A549 (cell line): Measurements from ENCODE around the gene ABLIM3.

ENCODE experiments used
- CHD2 ChIP-seq: fragments of 150-350 bp; IDR thresholded peaks from 2 replicates; pipeline ENCODE4 v1.6.1; 2014; ENCODE audit warnings: low read length; ENCODE audit not compliant: partially characterized antibody
- E2F6 ChIP-seq: IDR thresholded peaks from 2 replicates; pipeline ENCODE4 v1.6.1; 2012; ENCODE audit warnings: low read depth, borderline replicate concordance
- EP300 ChIP-seq, 2 experiments: fragments of >200 bp; sonication (Bioruptor Twin); formaldehyde crosslinking; IDR thresholded peaks; 2 replicates in 1 of 2; 3 replicates in 1 of 2; pipeline ENCODE4 v1.6.1; 2016 to 2017
- FOSL2 ChIP-seq, 2 experiments: fragments of 450-650 bp in 1 of 2; fragments of >200 bp in 1 of 2; sonication (Bioruptor Twin) in 1 of 2; formaldehyde crosslinking; IDR thresholded peaks; 2 replicates each; pipeline versions ENCODE4 v1.5.0 to v1.6.1; 2016 to 2020; ENCODE audit warnings: mild to moderate bottlenecking in 1 of 2, moderate library complexity in 1 of 2
- KDM1A ChIP-seq: fragments of 200-600 bp; sonication (generic); IDR thresholded peaks from 2 replicates; pipeline ENCODE4 v1.6.1; 2016; ENCODE audit warnings: low read depth, mild to moderate bottlenecking
- MAFK ChIP-seq: fragments of 450-650 bp; IDR thresholded peaks from 2 replicates; pipeline ENCODE4 v1.6.1; 2014; ENCODE audit not compliant: partially characterized antibody
- NPAS2 ChIP-seq: fragments of 250-450 bp; sonication (Bioruptor Pico); IDR thresholded peaks from 2 replicates; pipeline ENCODE4 v1.8.0; 2022; ENCODE audit warnings: mild to moderate bottlenecking, moderate library complexity, borderline replicate concordance
- PHF8 ChIP-seq: fragments of 200-600 bp; sonication (generic); IDR thresholded peaks from 2 replicates; pipeline ENCODE4 v1.6.1; 2016; ENCODE audit warnings: low read depth, mild to moderate bottlenecking, antibody characterized with exemption, moderate library complexity, borderline replicate concordance
- POLR2A ChIP-seq: IDR thresholded peaks from 2 replicates; pipeline ENCODE4 v1.6.1; 2012; ENCODE audit warnings: mild to moderate bottlenecking, low read length
- TF ChIP-seq, protein P1 (sequence below): fragments of >200 bp; sonication (Bioruptor Twin); formaldehyde crosslinking; IDR thresholded peaks from 3 replicates; pipeline ENCODE4 v1.5.1; 2016
- TF ChIP-seq, protein P2 (sequence below): fragments of 200-600 bp; sonication (generic); IDR thresholded peaks from 2 replicates; pipeline ENCODE4 v1.6.1; 2016; ENCODE audit warnings: antibody characterized with exemption, mild to moderate bottlenecking, moderate library complexity

DNA sequence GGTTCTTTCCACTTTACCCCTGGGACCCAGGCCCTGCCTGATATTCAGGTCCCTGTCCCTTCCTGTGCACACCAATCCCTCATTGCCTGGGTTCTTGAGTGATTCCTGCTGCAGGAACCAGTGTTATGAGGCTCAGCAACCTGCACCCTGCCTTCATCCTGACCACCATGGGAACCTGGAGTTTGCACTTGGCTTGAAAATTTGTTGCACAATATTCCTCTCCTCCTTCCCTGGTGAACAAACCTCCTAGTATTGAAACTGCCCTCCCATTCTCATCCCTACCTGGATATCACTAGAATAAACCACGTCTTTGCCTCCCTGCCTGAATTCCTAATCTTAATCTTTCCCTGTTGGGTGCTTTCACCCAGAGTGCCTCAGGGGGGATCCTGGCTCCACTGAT lies 78.3 kb downstream of the ABLIM3 start:
- TF ChIP-seq E2F6 (no peak), KDM1A (no peak), MAFK (no peak), CHD2 (no peak), EP300 (IDR thresholded peaks at IDR 0.05) (no peak), NPAS2 (no peak), PHF8 (no peak), POLR2A (no peak), FOSL2 (IDR thresholded peaks at IDR 0.05) (no peak), FOSL2 (CRISPR knock-in tag; IDR thresholded peaks at IDR 0.05) (no peak)
- TF ChIP-seq, protein P1, sequence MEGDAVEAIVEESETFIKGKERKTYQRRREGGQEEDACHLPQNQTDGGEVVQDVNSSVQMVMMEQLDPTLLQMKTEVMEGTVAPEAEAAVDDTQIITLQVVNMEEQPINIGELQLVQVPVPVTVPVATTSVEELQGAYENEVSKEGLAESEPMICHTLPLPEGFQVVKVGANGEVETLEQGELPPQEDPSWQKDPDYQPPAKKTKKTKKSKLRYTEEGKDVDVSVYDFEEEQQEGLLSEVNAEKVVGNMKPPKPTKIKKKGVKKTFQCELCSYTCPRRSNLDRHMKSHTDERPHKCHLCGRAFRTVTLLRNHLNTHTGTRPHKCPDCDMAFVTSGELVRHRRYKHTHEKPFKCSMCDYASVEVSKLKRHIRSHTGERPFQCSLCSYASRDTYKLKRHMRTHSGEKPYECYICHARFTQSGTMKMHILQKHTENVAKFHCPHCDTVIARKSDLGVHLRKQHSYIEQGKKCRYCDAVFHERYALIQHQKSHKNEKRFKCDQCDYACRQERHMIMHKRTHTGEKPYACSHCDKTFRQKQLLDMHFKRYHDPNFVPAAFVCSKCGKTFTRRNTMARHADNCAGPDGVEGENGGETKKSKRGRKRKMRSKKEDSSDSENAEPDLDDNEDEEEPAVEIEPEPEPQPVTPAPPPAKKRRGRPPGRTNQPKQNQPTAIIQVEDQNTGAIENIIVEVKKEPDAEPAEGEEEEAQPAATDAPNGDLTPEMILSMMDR, result no peak
- TF ChIP-seq, protein P2, sequence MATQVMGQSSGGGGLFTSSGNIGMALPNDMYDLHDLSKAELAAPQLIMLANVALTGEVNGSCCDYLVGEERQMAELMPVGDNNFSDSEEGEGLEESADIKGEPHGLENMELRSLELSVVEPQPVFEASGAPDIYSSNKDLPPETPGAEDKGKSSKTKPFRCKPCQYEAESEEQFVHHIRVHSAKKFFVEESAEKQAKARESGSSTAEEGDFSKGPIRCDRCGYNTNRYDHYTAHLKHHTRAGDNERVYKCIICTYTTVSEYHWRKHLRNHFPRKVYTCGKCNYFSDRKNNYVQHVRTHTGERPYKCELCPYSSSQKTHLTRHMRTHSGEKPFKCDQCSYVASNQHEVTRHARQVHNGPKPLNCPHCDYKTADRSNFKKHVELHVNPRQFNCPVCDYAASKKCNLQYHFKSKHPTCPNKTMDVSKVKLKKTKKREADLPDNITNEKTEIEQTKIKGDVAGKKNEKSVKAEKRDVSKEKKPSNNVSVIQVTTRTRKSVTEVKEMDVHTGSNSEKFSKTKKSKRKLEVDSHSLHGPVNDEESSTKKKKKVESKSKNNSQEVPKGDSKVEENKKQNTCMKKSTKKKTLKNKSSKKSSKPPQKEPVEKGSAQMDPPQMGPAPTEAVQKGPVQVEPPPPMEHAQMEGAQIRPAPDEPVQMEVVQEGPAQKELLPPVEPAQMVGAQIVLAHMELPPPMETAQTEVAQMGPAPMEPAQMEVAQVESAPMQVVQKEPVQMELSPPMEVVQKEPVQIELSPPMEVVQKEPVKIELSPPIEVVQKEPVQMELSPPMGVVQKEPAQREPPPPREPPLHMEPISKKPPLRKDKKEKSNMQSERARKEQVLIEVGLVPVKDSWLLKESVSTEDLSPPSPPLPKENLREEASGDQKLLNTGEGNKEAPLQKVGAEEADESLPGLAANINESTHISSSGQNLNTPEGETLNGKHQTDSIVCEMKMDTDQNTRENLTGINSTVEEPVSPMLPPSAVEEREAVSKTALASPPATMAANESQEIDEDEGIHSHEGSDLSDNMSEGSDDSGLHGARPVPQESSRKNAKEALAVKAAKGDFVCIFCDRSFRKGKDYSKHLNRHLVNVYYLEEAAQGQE, result no peak
